Measurements from ENCODE around the gene MYO10.

MYO10 gene

GRCh38 chr5:16664368-16664767 is 271.7 kb downstream of the MYO10 start:
- Histone ChIP-seq H3K36me3 (ENCODE audit: control insufficient read depth in 2 of 2, insufficient read depth in 1 of 2, low read length in 2 of 2) (peaks cover 11 to 41% of the 10 kb centered on the region in 2 experiments), H3K4me1 (ENCODE audit: control insufficient read depth, insufficient read depth, low read length) (no peaks in the 10 kb centered on the region), H3K4me3 (ENCODE audit: low read depth, low read length) (no peak overlapping the region), H3K9me3 (ENCODE audit: control insufficient read depth, insufficient read depth, low read depth, low read length) (no peaks in the 10 kb centered on the region), H3K27ac (ENCODE audit: extremely low read depth, low read depth, low read length) (no peak overlapping the region)
- TF ChIP-seq ZNF510 (tag by site-specific recombination; IDR thresholded peaks at IDR 0.05; ENCODE audit: insufficient replicate concordance) (no peak), ZNF48 (tag by site-specific recombination; IDR thresholded peaks at IDR 0.05) (no peak), ZNF155 (tag by site-specific recombination; IDR thresholded peaks at IDR 0.05) (no peak), ZSCAN23 (tag by site-specific recombination; IDR thresholded peaks at IDR 0.05) (no peak), ZNF362 (tag by site-specific recombination; IDR thresholded peaks at IDR 0.05) (no peak), ZSCAN30 (tag by site-specific recombination; IDR thresholded peaks at IDR 0.05) (no peak), ZNF138 (tag by site-specific recombination; IDR thresholded peaks at IDR 0.05; ENCODE audit: borderline replicate concordance) (no peak)
- TF ChIP-seq, protein P1, sequence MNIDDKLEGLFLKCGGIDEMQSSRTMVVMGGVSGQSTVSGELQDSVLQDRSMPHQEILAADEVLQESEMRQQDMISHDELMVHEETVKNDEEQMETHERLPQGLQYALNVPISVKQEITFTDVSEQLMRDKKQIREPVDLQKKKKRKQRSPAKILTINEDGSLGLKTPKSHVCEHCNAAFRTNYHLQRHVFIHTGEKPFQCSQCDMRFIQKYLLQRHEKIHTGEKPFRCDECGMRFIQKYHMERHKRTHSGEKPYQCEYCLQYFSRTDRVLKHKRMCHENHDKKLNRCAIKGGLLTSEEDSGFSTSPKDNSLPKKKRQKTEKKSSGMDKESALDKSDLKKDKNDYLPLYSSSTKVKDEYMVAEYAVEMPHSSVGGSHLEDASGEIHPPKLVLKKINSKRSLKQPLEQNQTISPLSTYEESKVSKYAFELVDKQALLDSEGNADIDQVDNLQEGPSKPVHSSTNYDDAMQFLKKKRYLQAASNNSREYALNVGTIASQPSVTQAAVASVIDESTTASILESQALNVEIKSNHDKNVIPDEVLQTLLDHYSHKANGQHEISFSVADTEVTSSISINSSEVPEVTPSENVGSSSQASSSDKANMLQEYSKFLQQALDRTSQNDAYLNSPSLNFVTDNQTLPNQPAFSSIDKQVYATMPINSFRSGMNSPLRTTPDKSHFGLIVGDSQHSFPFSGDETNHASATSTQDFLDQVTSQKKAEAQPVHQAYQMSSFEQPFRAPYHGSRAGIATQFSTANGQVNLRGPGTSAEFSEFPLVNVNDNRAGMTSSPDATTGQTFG (tag by site-specific recombination; IDR thresholded peaks at IDR 0.05; ENCODE audit: borderline replicate concordance), result no peak
- TF ChIP-seq, protein P2, sequence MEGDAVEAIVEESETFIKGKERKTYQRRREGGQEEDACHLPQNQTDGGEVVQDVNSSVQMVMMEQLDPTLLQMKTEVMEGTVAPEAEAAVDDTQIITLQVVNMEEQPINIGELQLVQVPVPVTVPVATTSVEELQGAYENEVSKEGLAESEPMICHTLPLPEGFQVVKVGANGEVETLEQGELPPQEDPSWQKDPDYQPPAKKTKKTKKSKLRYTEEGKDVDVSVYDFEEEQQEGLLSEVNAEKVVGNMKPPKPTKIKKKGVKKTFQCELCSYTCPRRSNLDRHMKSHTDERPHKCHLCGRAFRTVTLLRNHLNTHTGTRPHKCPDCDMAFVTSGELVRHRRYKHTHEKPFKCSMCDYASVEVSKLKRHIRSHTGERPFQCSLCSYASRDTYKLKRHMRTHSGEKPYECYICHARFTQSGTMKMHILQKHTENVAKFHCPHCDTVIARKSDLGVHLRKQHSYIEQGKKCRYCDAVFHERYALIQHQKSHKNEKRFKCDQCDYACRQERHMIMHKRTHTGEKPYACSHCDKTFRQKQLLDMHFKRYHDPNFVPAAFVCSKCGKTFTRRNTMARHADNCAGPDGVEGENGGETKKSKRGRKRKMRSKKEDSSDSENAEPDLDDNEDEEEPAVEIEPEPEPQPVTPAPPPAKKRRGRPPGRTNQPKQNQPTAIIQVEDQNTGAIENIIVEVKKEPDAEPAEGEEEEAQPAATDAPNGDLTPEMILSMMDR (tag by site-specific recombination; IDR thresholded peaks at IDR 0.05), result no peak
- ChIA-PET POLR2A (interaction anchor here (0.6 kb wide), 1 partner anchor 440 kb away, joined by 6 read pairs; no protein-coding TSS in a partner anchor), CTCF (interaction anchor here (0.9 kb wide), 1 partner anchor 504 kb away, joined by 4 read pairs; no protein-coding TSS in a partner anchor)

DNA sequence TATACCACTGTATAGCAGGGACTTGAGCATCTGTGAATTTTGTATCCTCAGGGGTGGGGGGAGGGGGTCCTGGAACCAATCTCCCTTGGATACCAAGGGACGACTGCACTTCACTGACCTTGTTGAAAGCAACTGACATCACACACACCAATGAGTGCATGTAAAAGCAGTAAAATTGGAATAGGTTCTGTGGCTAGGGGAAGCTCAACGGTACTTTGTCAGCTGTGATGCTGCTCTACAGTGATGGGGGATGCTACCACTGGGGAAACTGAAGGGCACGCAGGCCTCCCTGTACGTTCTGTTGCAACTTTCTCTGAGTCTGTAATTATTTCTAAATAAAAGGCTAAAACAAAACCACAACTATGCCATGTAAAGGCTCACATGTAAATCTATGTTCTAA is 272.2 kb downstream of the MYO10 start:
- TF ChIP-seq HOXA7 (CRISPR knock-in tag; IDR thresholded peaks at IDR 0.05; ENCODE audit: borderline replicate concordance), result no peak
- no peak for TF ChIP-seq ZNF239 (tag by site-specific recombination; IDR thresholded peaks at IDR 0.05)
- TF ChIP-seq GFI1B (tag by site-specific recombination; IDR thresholded peaks at IDR 0.05), result no peak
- no peak for TF ChIP-seq BCL11A (tag by site-specific recombination; IDR thresholded peaks at IDR 0.05; ENCODE audit: low read depth)
- no peak for TF ChIP-seq HOXD13 (CRISPR knock-in tag; IDR thresholded peaks at IDR 0.05; ENCODE audit: borderline replicate concordance)
- no peak for TF ChIP-seq ZNF521 (tag by site-specific recombination; IDR thresholded peaks at IDR 0.05)
- TF ChIP-seq ZNF473 (tag by site-specific recombination; IDR thresholded peaks at IDR 0.05), result no peak
- no peak for TF ChIP-seq ZNF704 (tag by site-specific recombination; IDR thresholded peaks at IDR 0.05)
- no peak for TF ChIP-seq ZNF292 (tag by site-specific recombination; IDR thresholded peaks at IDR 0.05; ENCODE audit: borderline replicate concordance, low read depth)
- no peak for TF ChIP-seq ZNF341 (tag by site-specific recombination; IDR thresholded peaks at IDR 0.05; ENCODE audit: low read depth)
- TF ChIP-seq ZNF623 (tag by site-specific recombination; IDR thresholded peaks at IDR 0.05), result no peak
- no peak for TF ChIP-seq HOXC10 (CRISPR knock-in tag; IDR thresholded peaks at IDR 0.05)
- TF ChIP-seq ZNF529 (tag by site-specific recombination; IDR thresholded peaks at IDR 0.05; ENCODE audit: insufficient replicate concordance), result no peak
- no peak for TF ChIP-seq ZNF335 (tag by site-specific recombination; conservative IDR thresholded peaks at IDR 0.05)
- no peak for TF ChIP-seq PRDM6 (tag by site-specific recombination; IDR thresholded peaks at IDR 0.05)
- no peak for TF ChIP-seq ZNF837 (tag by site-specific recombination; IDR thresholded peaks at IDR 0.05)
- TF ChIP-seq ZNF391 (tag by site-specific recombination; IDR thresholded peaks at IDR 0.05; ENCODE audit: borderline replicate concordance, low read depth), result no peak
- Histone ChIP-seq H3K27ac (ENCODE audit: extremely low read depth, low read depth, low read length) (no peak overlapping the region), H3K4me1 (ENCODE audit: control insufficient read depth, insufficient read depth, low read length) (no peaks in the 10 kb centered on the region), H3K9me3 (ENCODE audit: control insufficient read depth, insufficient read depth, low read depth, low read length) (no peaks in the 10 kb centered on the region), H3K4me3 (ENCODE audit: low read depth, low read length) (no peak overlapping the region), H3K36me3 (ENCODE audit: control insufficient read depth in 2 of 2, insufficient read depth in 1 of 2, low read length in 2 of 2) (peaks cover 11 to 40% of the 10 kb centered on the region in 2 experiments)
- ChIA-PET CTCF (interaction anchor here (0.6 kb wide), 1 partner anchor 119 kb away, joined by 4 read pairs; no protein-coding TSS in a partner anchor), POLR2A (no interaction called here)
